Spleen (tissue), 11 donors: ENCODE measurements around the gene ONECUT2. TPM values are rescaled to one million over a fixed set of nuclear protein-coding genes. Genes with fewer than 3 reads are reported as not detected.

Experiments
- DNase-seq: peaks from one replicate; pipeline ENCODE4 v3.0.0-alpha.2; 2020
- H3K27ac ChIP-seq, 8 donors: fragments of 200-600 bp; sonication (generic) in 7 of 8; 1 replicate in 4 of 8; 2 replicates in 4 of 8; pipeline versions ENCODE4 v1.5.0 to v1.8.0; 2016 to 2021; ENCODE audit warnings: inconsistent platforms in 4 of 8, mild to moderate bottlenecking in 4 of 8, moderate library complexity in 1 of 8
- H3K27me3 ChIP-seq, 7 donors: fragments of 200-600 bp; sonication (generic) in 6 of 7; replicated peaks in 1 of 7; 1 replicate in 4 of 7; 2 replicates in 3 of 7; pipeline versions ENCODE4 v1.5.0 to v1.8.0; 2016 to 2021; ENCODE audit warnings: inconsistent platforms in 3 of 7, mild to moderate bottlenecking in 1 of 7
- H3K36me3 ChIP-seq, 6 donors: fragments of 200-600 bp; sonication (generic) in 5 of 6; 1 replicate in 4 of 6; 2 replicates in 2 of 6; pipeline versions ENCODE4 v1.5.0 to v1.8.0; 2016 to 2021; ENCODE audit warnings: inconsistent platforms in 2 of 6
- H3K4me1 ChIP-seq, 6 donors: fragments of 200-600 bp; sonication (generic) in 5 of 6; 1 replicate in 3 of 6; 2 replicates in 3 of 6; pipeline versions ENCODE4 v1.5.0 to v1.8.0; 2016 to 2021; ENCODE audit warnings: inconsistent platforms in 3 of 6
- H3K4me3 ChIP-seq, 8 donors: fragments of 200-600 bp; sonication (generic) in 7 of 8; 1 replicate in 4 of 8; 2 replicates in 4 of 8; pipeline versions ENCODE4 v1.5.0 to v1.8.0; 2016 to 2021; ENCODE audit warnings: inconsistent platforms in 4 of 8, mild to moderate bottlenecking in 4 of 8, moderate library complexity in 2 of 8
- H3K9me3 ChIP-seq, 8 donors: fragments of 200-600 bp; sonication (generic) in 7 of 8; 1 replicate in 4 of 8; 2 replicates in 4 of 8; pipeline versions ENCODE4 v1.5.0 to v1.8.0; 2016 to 2021; ENCODE audit warnings: inconsistent platforms in 4 of 8
- POLR2A ChIP-seq, 3 donors: fragments of 450-650 bp; IDR thresholded peaks; one replicate each; pipeline ENCODE4 v1.5.1; 2017; ENCODE audit warnings: antibody characterized with exemption in 3 of 3, mild to moderate bottlenecking in 1 of 3
- POLR2AphosphoS5 ChIP-seq, 3 donors: sonication (generic); formaldehyde crosslinking; IDR thresholded peaks; one replicate each; pipeline ENCODE4 v1.5.1; 2017; ENCODE audit warnings: antibody characterized with exemption in 3 of 3
- WGBS, 5 donors: extraction: QIAGEN DNeasy Blood & Tissue Kit in 3 of 5; methylation state at CpG; one replicate each; pipeline versions ENCODE4 v1.1.5 to v1.1.7; 2013 to 2018; 5-methylcytosine and 5-hydroxymethylcytosine counted together
- intact Hi-C: fragments of 100-400 bp; cut with DNase I; formaldehyde crosslinking; loops from one replicate; pipeline ENCODE4 v1.15.0; 2023; ENCODE audit warnings: low total_unique reads
- polyA plus RNA-seq, 3 donors: library from polyadenylated mRNA; stranded (reverse); fragments of 200-250 nt; gene quantifications; one replicate each; pipeline ENCODE4 v1.2.1, GENCODE V29; 2013
- total RNA-seq, 7 donors: library from RNA; depleted of rRNA in 3 of 7; stranded (reverse); fragments of >200 nt in 3 of 7; fragmentation: NEBNext Ultra II Directional in 4 of 7; extraction: Animal tissue kit (Norgen Biotek cat#: 25700) in 4 of 7; gene quantifications; one replicate each; pipeline versions ENCODE4 v1.1.0 to v1.2.1, GENCODE V29; 2016 to 2021
- TF ChIP-seq, protein P1 (sequence below), 11 experiments: fragments of 200-600 bp in 7 of 11; fragments of 450-650 bp in 4 of 11; sonication (generic) in 4 of 11; IDR thresholded peaks in 8 of 11; conservative IDR thresholded peaks in 3 of 11; 1 replicate in 7 of 11; 2 replicates in 4 of 11; pipeline versions ENCODE4 v1.4.0 to v1.8.0; 2016 to 2021; ENCODE audit warnings: antibody characterized with exemption in 11 of 11, inconsistent platforms in 4 of 11, mild to moderate bottlenecking in 1 of 11
- donor health status: healthy with polysubstance abuse.
- donor health status: DM: no; HTN: no; CAD: no; lungs with moderate emphysema.
- donor health status: DM: no; HTN: no; CAD: no.
- donor health status: Bipolar disorder and iron deficiency.
- donor health status: healthy.
- donor health status: DM: no; HTN: no; CAD: no.
- donor health status: DM: yes; HTN: yes; CAD: no.

The ONECUT2 gene
- total and polyA plus RNA-seq, 10 donors, result under 0.01 to 0.03 (median 0.03) TPM; not detected in 7

DNA sequence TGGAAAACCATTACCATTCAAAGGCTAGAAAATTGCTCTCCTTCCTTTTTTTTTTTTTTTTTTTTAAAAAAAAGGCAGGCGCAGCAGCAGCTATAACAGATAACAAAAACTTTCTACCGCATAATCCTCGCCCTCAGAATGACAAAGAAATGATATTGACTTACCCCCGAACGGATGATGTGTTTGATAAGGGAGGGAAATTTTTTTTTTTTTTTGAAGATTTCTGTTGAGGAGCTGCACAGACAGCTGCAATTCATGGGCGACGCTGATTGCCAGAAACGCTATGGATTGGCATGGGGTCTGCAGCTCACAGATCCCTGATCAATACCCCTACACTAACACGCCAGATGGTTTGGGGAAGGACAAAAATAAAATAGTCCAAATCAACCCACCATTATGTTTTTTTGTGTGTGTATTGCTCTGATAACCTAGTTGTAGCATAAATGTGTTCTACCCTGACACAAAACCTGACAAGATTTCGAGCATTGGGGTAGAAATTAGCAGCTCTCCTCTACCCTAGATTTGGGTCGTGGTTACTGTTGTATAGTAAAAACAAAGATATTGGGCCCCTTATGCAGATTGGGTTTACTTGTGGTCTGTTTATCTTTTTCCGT, 3.6 kb upstream of the ONECUT2 start:
- no peak for TF ChIP-seq POLR2A (IDR thresholded peaks at IDR 0.05)
- TF ChIP-seq, protein P1, sequence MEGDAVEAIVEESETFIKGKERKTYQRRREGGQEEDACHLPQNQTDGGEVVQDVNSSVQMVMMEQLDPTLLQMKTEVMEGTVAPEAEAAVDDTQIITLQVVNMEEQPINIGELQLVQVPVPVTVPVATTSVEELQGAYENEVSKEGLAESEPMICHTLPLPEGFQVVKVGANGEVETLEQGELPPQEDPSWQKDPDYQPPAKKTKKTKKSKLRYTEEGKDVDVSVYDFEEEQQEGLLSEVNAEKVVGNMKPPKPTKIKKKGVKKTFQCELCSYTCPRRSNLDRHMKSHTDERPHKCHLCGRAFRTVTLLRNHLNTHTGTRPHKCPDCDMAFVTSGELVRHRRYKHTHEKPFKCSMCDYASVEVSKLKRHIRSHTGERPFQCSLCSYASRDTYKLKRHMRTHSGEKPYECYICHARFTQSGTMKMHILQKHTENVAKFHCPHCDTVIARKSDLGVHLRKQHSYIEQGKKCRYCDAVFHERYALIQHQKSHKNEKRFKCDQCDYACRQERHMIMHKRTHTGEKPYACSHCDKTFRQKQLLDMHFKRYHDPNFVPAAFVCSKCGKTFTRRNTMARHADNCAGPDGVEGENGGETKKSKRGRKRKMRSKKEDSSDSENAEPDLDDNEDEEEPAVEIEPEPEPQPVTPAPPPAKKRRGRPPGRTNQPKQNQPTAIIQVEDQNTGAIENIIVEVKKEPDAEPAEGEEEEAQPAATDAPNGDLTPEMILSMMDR (IDR thresholded peaks at IDR 0.05 in 8 of 11, conservative IDR thresholded peaks at IDR 0.05 in 3 of 11), result no peak
- WGBS, 5 donors, result 8 to 14% (median 10%) methylated on average over 12 of the region's 12 CpGs
- no peak overlapping the region for H3K4me3 ChIP-seq

DNA sequence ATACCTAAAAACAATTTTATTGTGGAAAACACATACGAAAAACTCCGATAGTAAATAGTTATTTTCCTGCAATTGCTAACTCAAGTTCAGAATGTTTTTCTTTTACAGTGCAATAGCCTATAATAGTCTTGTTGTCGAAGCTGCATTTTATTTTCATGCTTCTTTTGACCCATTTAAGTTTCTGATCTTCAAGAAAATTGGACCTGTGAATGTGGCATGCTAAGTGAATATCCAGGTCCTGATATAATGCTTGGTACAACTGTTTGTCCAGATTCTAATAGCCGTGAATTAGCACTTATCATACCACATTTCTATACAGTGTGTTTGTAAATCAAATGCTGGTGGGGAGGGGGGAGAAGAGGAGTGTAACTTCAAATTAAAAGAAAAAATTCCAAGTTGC, 3.0 kb upstream of the ONECUT2 start:
- Histone ChIP-seq H3K4me1 (peaks cover 10 to 62% (median 35%) of the 10 kb centered on the region in 6 donors), H3K4me3 (no peak overlapping the region), H3K27ac (no peak overlapping the region), H3K27me3 (peaks cover 17 to 99% (median 95%) of the 10 kb centered on the region in 7 donors), H3K36me3 (peaks cover 0 to 10% (median 0%) of the 10 kb centered on the region in 6 donors), H3K9me3 (peaks cover 0 to 33% (median 0%) of the 10 kb centered on the region in 8 donors)
- TF ChIP-seq POLR2AphosphoS5 (IDR thresholded peaks at IDR 0.05) (no peak), POLR2A (IDR thresholded peaks at IDR 0.05) (no peak)
- TF ChIP-seq, protein P1 (IDR thresholded peaks at IDR 0.05 in 8 of 11, conservative IDR thresholded peaks at IDR 0.05 in 3 of 11), result no peak
- intact Hi-C loops, result no loop called here
- 20 to 32% (median 26%) methylated on average over 4 of the region's 4 CpGs for WGBS, 5 donors
- no peak for DNase-seq

More for the DNA sequence above, 3.6 kb upstream of the ONECUT2 start:
- intact Hi-C loops, result no loop called here
- peaks cover 0 to 33% (median 0%) of the 10 kb centered on the region in 8 donors for H3K9me3 ChIP-seq
- DNase-seq, result no peak
- peaks cover 8 to 57% (median 30%) of the 10 kb centered on the region in 6 donors for H3K4me1 ChIP-seq
- H3K27ac ChIP-seq, result no peak overlapping the region
- peaks cover 0 to 10% (median 0%) of the 10 kb centered on the region in 6 donors for H3K36me3 ChIP-seq
- H3K27me3 ChIP-seq, result peaks cover 17 to 99% (median 93%) of the 10 kb centered on the region in 7 donors

DNA sequence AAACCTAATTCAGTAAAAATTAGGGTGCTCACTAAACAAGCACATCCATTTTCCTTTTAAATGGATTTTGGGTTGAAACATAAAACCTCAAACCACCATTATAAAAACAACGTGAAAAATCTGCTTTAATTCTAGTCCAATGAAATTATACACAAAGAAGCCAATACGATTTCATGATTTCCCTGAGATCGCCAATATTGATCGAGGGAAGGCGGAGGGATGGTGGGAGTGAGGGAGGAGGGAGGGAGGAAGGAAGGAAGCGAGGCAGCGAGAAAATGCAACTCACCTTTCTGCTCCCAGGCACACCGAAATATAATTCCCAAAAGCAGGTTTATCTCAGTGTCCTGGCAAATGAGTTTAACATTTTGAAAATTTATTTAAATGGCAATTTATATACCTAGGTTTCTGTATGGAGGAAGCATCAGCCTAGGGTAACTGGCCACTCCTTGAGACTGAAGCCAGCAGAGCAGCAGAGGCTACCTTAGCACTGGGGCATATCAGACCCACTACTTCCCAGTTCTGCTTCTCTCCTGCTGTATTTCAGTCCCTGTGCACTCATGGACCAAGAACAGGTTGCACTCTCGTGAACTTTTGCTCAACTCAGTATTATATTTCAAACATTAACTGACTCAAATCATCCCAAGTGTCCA, 2.3 kb upstream of the ONECUT2 start:
- H3K4me1 ChIP-seq, result peaks cover 15 to 63% (median 39%) of the 10 kb centered on the region in 6 donors
- no peak for DNase-seq
- peaks cover 22 to 99% (median 95%) of the 10 kb centered on the region in 7 donors for H3K27me3 ChIP-seq
- intact Hi-C loops, result no loop called here
- H3K36me3 ChIP-seq, result peaks cover 0 to 7% (median 0%) of the 10 kb centered on the region in 6 donors
- TF ChIP-seq POLR2AphosphoS5 (IDR thresholded peaks at IDR 0.05) (no peak), POLR2A (IDR thresholded peaks at IDR 0.05) (no peak)
- TF ChIP-seq, protein P1 (IDR thresholded peaks at IDR 0.05 in 8 of 11, conservative IDR thresholded peaks at IDR 0.05 in 3 of 11), result no peak
- no peak overlapping the region for H3K4me3 ChIP-seq
- 5 to 8% (median 6%) methylated on average over 9 of the region's 9 CpGs for WGBS, 5 donors
- peaks cover 0 to 25% (median 0%) of the 10 kb centered on the region in 8 donors for H3K9me3 ChIP-seq
- no peak overlapping the region for H3K27ac ChIP-seq

DNA sequence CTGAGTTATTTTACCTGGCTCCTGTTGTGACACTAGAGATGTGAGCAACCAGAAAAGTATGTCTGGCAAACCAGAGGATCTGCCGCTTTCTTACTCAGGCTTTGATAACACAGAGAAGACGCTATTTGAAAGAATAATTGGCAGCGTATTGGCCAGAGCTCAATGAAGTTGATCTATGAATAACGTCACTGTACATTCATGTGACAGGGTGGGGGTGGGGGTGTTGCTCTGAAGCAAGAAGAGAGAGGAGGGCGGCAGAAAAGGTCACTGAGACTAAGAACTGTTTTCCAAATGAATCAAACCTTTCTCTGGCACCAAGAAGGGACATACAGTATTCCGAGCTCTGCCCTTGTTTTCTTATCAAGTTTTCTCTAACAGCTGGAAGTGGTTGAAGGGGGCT, 1.7 kb upstream of the ONECUT2 start:
- H3K4me3 ChIP-seq, result no peak overlapping the region
- H3K9me3 ChIP-seq, result peaks cover 0 to 19% (median 0%) of the 10 kb centered on the region in 8 donors
- no peak overlapping the region for H3K27ac ChIP-seq
- DNase-seq, result no peak
- peaks cover 18 to 63% (median 39%) of the 10 kb centered on the region in 6 donors for H3K4me1 ChIP-seq
- peaks cover 21 to 99% (median 95%) of the 10 kb centered on the region in 7 donors for H3K27me3 ChIP-seq
- 5 to 10% (median 9%) methylated on average over 6 of the region's 6 CpGs for WGBS, 5 donors
- H3K36me3 ChIP-seq, result peaks cover 0 to 4% (median 0%) of the 10 kb centered on the region in 6 donors
- intact Hi-C loops, result no loop called here
- TF ChIP-seq POLR2AphosphoS5 (IDR thresholded peaks at IDR 0.05) (no peak), POLR2A (IDR thresholded peaks at IDR 0.05) (no peak)
- TF ChIP-seq, protein P1 (IDR thresholded peaks at IDR 0.05 in 8 of 11, conservative IDR thresholded peaks at IDR 0.05 in 3 of 11), result no peak
